Dermis blood vessel endothelial cell (primary cell): Measurements from ENCODE around the gene PLPP7. TPM values are rescaled to one million over a fixed set of nuclear protein-coding genes. Genes with fewer than 3 reads are reported as not detected.
"Not testable (repeated sequence)": the region's sequence is repeated elsewhere in the genome, so short reads cannot be mapped to it uniquely, and the experiment has no call there.

Source experiments
- DNase-seq: peaks from one replicate; pipeline ENCODE4 v3.0.0; 2010
- total RNA-seq: library from RNA; depleted of rRNA; stranded (reverse); fragments of >200 nt; gene quantifications from 2 replicates; pipeline ENCODE4 v1.2.3, GENCODE V29; 2014

PLPP7 gene
- total RNA-seq, 1 donor from 2014 or later: 6.0 TPM

DNA sequence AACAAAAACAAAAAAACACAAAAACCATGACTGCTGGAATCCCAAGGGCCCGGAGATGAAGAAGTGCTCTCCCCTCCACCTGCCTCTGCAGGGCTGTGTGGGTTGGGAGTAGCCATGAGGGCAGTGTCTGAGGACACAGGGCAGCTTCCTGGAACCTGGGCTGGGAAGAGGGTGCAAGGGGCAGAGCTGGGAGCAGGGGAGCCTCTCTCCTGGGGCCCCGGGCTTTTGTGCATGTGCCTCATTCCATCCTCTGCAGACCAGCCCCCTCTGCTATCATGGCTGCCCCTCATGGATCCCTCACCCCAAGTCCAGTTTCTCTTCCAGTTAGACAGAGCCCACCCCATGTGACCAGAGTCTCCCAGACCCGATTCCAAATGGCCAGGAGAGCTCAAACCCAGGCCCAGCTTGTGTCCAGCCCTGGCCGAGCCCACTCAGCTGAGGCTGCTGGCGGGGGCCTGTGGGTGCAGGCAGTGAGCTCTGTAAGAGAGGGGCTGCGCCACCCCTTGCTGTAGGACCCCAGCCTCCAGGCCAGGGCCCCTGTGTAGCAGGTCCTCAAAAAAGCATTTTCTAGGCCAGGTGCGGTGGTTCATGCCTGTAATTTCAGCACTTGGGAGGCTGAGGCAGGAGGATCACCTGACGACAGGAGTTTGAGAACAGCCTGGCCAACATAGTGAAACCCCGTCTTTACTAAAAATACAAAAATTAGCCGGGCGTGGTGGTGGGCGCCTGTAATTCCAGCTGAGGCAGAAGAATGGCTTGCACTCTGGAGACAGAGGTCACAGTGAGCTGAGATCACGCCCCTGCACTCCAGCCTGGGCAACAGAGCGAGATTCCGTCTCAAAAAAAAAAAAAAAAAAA is 44.5 kb downstream of the PLPP7 start:
- DNase-seq: no peak

DNA sequence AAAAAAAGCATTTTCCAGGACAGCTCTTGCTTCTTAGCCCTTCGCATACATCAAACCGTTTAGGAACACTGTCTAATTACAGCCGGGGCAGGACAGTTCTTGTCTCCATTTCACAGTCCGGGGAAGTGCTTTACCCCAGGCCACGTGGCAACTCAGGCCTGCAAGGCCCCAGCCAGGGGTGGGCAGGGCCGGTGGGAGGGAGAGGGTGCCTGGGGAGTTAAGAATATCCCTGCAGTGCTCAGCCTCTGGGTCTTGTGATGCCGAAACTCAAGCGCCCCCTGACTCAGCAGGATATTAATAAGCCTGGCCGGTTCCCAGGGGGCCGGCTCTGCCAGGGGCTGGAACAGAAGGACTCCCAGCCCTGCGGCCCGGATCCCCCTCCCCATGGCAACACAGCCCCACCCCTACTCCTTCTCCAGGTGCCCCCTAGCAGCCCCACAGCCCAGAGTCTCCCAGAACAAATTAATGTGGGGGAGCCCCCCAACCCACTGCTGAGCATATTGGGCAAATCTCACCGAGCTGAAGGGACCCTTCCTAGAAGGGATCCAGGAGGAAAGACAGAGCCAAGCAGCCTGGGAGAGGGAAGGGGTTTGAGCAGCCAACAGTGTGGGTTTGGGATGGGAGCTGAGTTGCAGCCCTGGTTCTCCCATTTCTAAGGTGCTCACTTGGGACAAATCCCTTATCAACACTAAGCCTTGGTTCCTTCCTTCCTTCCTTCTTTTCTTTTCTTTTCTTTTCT is 45.3 kb downstream of the PLPP7 start:
- no peak for DNase-seq

DNA sequence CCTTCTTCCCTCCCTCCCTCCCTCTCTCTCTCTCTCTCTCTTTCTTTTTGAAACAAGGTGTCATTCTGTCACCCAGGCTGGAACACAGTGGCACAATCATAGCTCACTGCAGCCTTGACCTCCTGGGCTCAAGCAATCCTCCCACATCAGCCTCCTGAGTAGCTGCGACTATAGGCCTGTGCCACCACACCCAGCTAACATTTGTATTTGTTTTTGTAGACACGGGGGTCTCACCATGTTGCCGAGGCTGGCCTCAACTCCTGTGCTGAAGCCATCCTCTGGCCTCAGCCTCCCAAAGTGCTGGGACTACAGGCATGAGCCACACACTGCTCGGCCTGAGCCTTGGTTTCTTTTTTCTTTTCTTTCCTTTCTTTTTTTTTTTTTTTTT is 45.8 kb downstream of the PLPP7 start:
- DNase-seq: no peak

DNA sequence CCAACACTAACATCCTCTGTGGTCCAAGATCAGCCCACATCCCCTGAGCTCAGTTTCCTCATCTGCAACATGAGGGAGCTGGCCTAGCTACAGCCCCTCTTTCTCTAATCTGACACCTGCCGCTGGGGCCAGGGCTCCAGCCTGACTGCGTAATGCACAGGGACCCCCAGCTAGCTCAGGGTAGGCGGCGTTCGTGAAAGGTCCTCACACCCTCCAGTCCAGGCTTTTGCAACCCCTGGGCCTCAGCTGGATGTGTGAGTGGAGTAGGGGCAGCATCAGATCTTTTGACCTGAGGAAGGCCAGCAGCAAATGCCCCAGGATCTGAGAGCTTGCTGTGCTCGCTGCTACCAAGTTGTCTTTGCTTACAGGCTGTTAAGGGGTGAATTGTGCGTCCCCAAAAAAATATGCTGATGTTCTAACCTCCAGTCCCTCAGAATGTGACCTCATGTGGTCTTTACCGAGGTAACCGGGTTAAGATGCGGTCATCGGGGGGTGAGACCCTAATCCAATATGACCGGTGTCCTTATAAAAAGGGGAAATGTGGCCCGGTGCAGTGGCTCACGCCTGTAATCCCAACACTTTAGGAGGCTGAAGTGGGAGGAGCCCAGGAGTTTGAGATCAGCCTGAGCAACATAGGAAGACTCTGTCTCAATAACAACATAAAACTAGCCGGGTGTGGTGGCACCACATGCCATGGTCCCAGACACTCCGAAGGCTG is 47.8 kb downstream of the PLPP7 start:
- DNase-seq: no peak

DNA sequence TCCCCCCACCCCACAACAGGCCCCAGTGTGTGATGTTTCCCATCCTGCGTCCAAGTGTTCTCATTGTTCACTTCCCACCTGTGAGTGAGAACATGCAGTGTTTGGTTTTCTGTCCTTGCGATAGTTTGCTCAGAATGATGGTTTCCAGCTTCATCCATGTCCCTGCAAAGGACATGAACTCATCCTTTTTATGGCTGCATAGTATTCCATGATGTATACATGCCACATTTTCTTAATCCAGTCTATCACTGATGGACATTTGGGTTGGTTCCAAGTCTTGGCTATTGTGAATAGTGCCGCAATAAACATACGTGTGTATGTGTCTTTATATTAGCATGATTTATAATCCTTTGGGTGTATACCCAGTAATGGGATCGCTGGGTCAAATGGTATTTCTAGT is 49.7 kb downstream of the PLPP7 start:
- DNase-seq: not testable (repeated sequence)

DNA sequence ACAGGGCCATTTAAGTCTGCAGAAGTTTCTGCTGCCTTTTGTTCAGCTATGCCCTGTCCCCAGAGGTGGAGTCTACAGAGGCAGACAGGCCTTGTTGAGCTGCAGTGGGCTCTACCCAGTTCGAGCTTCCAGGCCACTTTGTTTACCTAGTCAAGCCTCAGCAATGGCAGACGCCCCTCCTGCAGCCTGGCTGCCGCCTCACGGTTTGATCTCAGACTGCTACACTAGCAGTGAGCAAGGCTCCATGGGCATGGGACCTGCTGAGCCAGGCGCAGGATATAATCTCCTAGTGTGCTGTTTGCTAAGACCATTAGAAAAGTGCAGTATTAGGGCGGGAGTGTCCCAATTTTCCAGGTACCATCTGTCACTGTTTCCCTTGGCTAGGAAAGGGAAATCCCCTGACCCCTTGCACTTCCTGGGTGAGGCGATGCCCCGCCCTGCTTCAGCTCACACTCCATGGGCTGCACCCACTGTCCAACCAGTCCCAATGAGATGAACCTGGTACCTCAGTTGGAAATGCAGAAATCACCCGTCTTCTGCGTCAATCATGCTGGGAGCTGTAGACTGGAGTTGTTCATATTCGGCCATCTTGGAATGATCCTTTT is 55.5 kb downstream of the PLPP7 start:
- not testable (repeated sequence) for DNase-seq

DNA sequence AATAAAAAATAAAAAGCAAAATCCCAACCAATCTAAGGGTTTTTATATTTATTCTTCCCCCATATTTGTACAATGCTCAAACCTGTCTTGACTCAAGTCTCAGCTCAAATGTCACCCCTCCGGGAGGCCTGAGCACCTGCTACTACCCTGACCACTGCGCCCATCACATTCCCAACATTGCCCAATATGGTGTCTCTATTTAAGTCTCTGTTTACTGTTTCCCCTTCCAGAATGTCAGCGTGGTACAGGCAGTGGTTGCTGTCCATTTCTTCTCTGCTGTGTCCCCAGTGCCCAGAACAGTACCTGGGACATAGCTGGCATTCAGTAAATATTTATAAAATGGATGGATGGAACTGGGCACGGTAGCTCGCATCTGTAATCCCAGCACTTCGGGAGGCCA is 57.0 kb downstream of the PLPP7 start:
- no peak for DNase-seq

DNA sequence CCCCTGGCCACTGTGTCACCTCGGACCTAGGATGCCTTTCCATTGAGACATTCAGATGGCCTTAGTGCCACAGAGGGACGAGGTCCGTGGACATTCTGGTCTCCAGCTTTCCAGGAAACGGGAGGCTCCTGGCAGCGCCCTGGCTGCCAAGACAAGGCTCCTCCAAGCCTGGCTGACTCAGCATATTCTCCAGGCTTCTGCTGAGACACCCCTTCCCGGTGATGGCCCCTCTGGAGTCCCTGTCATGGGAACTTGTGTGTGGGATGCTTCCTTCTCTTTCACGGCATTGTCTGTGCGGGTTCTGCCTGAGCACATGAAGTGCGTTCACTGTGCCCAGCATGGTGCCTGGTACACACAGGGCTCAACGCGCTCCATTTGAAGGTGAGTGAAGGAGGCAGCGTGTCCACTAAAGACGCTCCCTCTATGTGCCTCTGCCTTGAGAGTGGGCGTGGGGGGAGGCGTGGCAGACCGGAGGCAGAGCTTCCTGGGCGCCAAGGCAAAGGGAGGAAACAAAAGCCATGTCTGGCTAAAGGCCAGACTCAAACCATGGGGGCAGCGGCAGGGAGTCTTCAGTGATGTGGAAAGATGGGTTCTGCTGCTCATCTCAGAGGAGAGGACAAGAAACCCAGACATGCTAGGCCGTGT is 58.0 kb downstream of the PLPP7 start:
- DNase-seq: no peak

DNA sequence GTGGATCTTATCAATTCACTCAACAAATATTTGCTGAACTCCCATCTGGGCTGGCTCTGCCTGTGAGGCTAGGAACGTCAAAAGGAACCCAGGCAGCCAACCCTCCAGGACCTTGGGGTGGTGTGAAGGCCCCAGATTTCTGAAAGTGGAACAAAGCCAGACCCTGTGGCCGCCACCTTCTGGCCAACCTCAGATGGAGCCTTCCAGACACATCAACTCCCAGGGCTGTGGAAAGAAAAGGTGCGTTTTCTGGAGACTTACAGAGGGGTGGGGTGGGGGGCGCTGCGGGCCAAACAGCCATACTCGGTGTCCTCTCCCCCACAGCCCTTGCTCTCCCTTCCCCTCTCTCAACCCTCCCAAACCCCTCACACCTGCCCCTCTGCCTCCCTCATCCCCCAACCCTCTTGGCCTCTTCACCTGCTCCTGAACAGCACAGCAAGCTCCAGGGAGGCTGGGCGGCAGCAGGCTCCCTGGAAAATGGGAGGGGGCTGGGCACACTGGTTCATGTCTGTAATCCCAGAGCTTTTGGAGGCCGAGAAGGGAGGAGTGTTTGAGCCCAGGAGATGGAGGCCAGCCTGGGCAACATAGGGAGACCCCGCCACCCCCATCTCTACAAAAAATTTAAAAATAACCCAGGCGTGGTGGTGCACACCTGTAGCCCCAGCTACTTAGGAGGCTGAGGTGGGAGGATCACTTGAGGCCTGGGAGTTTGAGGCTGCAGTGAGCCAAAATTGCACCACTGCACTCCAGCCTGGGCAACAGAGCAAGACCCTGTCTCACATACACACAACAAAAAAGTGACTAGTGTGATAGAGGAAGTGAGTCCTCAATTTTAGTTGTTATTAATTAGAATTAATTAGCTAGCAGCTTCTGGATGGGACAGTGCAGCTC is 59.4 kb downstream of the PLPP7 start:
- DNase-seq: no peak

DNA sequence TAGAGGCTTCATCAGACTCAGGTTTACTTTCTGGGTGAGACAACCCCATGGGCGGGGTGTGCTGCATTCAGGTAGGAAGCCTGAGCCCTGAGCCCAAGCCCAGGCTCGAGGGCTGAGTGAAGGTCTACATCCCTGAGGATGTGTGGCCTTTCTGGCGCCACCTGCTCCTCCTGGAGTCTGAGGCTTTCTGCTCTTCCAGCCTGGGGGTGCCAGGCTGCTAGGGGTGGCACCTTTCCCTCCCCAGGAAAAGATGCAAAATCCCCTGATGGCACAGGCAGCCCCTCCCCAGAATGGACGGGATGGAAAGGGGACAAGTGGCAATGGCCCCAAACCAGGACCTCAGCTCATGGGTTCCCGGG is 60.0 kb downstream of the PLPP7 start:
- DNase-seq: no peak

DNA sequence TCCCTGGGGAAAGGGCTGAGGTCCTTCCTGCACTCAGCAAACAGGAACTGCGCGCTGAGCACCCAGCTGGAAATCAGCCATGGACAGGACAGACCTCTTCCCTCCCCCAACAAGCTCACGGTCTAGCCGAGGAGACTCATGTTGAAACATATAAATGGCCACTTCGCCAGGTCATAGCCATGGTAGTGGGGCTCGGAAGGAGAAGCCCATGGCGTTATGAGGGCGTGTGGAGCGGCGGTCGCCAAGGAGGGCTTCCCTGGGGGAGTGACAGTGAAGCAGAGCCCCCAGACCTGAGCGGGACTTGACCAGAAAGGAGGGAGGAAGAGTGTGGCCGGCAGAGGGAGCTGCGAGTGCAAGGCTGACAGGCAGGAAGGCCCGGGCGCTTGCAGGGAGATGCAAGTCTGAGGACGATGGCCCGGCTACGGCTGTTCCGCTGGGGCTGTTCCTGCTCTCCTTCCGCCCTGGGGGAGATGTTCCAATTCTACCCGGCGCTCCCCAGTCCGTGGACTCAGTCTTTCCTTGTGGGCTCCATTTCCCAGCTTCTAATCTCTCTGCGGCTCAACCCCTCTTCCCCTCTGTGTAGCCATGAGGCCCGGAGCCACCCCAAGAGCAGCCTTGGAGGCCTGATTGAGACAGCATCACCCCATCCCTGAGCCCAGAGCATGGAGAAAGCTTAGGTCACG is 60.5 kb downstream of the PLPP7 start:
- DNase-seq: peak; percentile 90

DNA sequence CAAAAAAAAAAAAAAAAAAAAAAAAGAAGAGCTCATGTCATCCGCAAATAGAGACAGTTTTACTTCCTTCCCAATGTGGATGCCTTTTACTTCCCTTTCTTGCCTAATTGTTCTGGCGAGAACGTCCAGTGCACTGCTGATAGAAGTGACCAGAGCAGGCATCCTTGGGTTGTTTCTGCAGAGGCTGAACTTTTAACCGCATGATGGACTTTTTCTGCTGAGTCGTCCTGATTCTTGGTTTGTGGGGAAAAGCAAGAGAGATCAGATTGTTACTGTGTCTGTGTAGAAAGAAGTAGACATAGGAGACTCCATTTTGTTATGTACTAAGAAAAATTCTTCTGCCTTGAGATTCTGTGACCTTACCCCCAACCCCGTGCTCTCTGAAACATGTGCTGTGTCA is 67.0 kb downstream of the PLPP7 start:
- not testable (repeated sequence) for DNase-seq

DNA sequence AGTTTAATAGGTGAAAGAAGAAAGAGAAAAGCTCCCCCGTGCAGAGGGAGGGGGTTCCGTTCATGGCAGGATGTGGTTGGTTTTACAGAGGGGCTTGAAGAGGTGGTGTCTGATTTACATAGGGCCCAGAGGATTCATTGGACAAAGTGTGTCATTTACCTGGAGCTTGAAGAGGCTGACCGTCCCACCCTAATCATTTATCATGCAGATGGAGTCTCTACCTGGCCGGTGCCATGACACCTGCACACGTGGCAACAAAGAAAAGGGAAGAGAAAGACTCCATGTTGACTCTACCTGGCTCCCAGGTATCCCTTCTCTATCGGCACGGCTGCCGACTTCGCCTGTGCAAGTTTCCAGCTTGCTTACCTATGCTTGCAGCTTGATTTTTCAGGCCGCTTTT is 69.0 kb downstream of the PLPP7 start:
- no peak for DNase-seq

Other genes with a start within 250 kb of the PLPP7 start
- 15.3 and 26.4 TPM in 2 replicates for gene AIF1L, start 193.2 kb upstream of the PLPP7 start, total RNA-seq
- 15.3 and 19.1 TPM in 2 replicates for gene NUP214, start 164.1 kb upstream of the PLPP7 start, total RNA-seq
- 9.9 and 12.4 TPM in 2 replicates for gene FAM78A, start 13.2 kb upstream of the PLPP7 start, total RNA-seq
- 63.8 and 110 TPM in 2 replicates for gene PRRC2B, start 104.4 kb downstream of the PLPP7 start, total RNA-seq
- 26.2 and 34.8 TPM in 2 replicates for gene POMT1, start 213.2 kb downstream of the PLPP7 start, total RNA-seq
- 16.0 and 20.5 TPM in 2 replicates for gene UCK1, start 241.5 kb downstream of the PLPP7 start, total RNA-seq